Endothelial cell of umbilical vein (primary cell): ENCODE results near the gene CFAP46. TPM values are rescaled to one million over a fixed set of nuclear protein-coding genes. Genes with fewer than 3 reads are reported as not detected.

Experiments
- BruUV-seq: library from RNA; stranded (reverse); fragments of 400-500 nt; replicated peaks from 2 replicates; lab custom pipeline; 2021; lab: Mats Ljungman, UMichigan
- CTCF ChIA-PET: fragments of 300-600, 350-600 bp; sonication (Branson Sonifier 250); formaldehyde crosslinking; loops from one replicate; lab custom pipeline; 2021; ENCODE audit warnings: antibody characterized with exemption, inconsistent platforms; lab: Charles Lee
- POLR2A ChIA-PET: fragments of 300-600, 350-600 bp; sonication (Branson Sonifier 250); formaldehyde crosslinking; loops from one replicate; lab custom pipeline; 2021; ENCODE audit warnings: antibody characterized with exemption, inconsistent platforms; lab: Charles Lee
- DNase-seq: peaks from one replicate; pipeline ENCODE4 v3.0.0-alpha.2; 2011; ENCODE audit warnings: low read depth, low spot score
- FAIRE-seq: peaks from 2 replicates; lab custom pipeline; 2011; peaks lifted over from hg19 to GRCh38; lab: Jason Lieb, UNC
- H2AFZ ChIP-seq: 2 replicates; pipeline ENCODE4 v1.6.0; 2012; ENCODE audit warnings: low read depth, low read length, control low read depth, inconsistent platforms
- H3K27ac ChIP-seq: 2 replicates; pipeline ENCODE4 v1.5.1; 2011; ENCODE audit warnings: low read depth, mild to moderate bottlenecking, control low read depth, low read length, moderate library complexity; ENCODE audit not compliant: insufficient read depth
- H3K27me3 ChIP-seq, 2 experiments: 2 replicates each; pipeline versions ENCODE4 v1.6.0 to v1.6.1; 2011; ENCODE audit warnings: low read length in 2 of 2, mixed read lengths in 1 of 2; ENCODE audit not compliant: control insufficient read depth in 2 of 2, insufficient read depth in 2 of 2
- H3K36me3 ChIP-seq, 2 experiments: 2 replicates in 1 of 2; 3 replicates in 1 of 2; pipeline ENCODE4 v1.5.1; 2011; ENCODE audit warnings: low read length in 2 of 2, mild to moderate bottlenecking in 1 of 2, moderate library complexity in 1 of 2; ENCODE audit not compliant: control insufficient read depth in 2 of 2, insufficient read depth in 2 of 2; ENCODE audit errors: extremely low read depth in 1 of 2
- H3K4me1 ChIP-seq: 3 replicates; pipeline ENCODE4 v1.5.1; 2011; ENCODE audit warnings: mild to moderate bottlenecking, low read length; ENCODE audit not compliant: control insufficient read depth, insufficient read depth; ENCODE audit errors: extremely low read depth
- H3K4me2 ChIP-seq: 2 replicates; pipeline ENCODE4 v1.6.1; 2011; ENCODE audit warnings: low read length, control low read depth, mixed read lengths; ENCODE audit not compliant: insufficient read depth
- H3K4me3 ChIP-seq, 3 experiments: fragments of 200-600 bp in 1 of 3; sonication (generic), shearing (Covaris generic) in 1 of 3; replicated peaks in 1 of 3; 2 replicates each; pipeline ENCODE4 v1.5.1; 2011 to 2016; ENCODE audit warnings: control low read depth in 3 of 3, low read length in 3 of 3, mild to moderate bottlenecking in 2 of 3, inconsistent platforms in 1 of 3, low read depth in 1 of 3, moderate library complexity in 1 of 3; ENCODE audit not compliant: insufficient read depth in 1 of 3
- H3K79me2 ChIP-seq: 2 replicates; pipeline ENCODE4 v1.6.0; 2012; ENCODE audit warnings: low read length, inconsistent platforms; ENCODE audit not compliant: control insufficient read depth, insufficient read depth
- H3K9ac ChIP-seq: replicated peaks from 2 replicates; pipeline ENCODE3; 2011; ENCODE audit warnings: low read length, control low read depth; ENCODE audit not compliant: insufficient read depth; ENCODE audit errors: extremely low read depth
- H3K9me1 ChIP-seq: replicated peaks from 3 replicates; pipeline ENCODE4 v1.6.0; 2011; ENCODE audit warnings: mild to moderate bottlenecking, low read length; ENCODE audit not compliant: control insufficient read depth, insufficient read depth; ENCODE audit errors: extremely low read depth
- H3K9me3 ChIP-seq: replicated peaks from 2 replicates; pipeline ENCODE4 v1.5.1; 2012; ENCODE audit warnings: low read length, inconsistent platforms; ENCODE audit not compliant: control insufficient read depth, insufficient read depth
- H4K20me1 ChIP-seq: replicated peaks from 2 replicates; pipeline ENCODE3; 2011; ENCODE audit warnings: mild to moderate bottlenecking, low read length; ENCODE audit not compliant: control insufficient read depth, insufficient read depth; ENCODE audit errors: extremely low read depth
- EZH2 ChIP-seq: IDR thresholded peaks from 2 replicates; pipeline ENCODE4 v1.6.1; 2012; ENCODE audit warnings: borderline replicate concordance, low read depth, mild to moderate bottlenecking, moderate library complexity, low read length, inconsistent platforms; ENCODE audit not compliant: severe bottlenecking
- FOS ChIP-seq: IDR thresholded peaks from 2 replicates; pipeline ENCODE4 v1.6.1; 2011; ENCODE audit warnings: mild to moderate bottlenecking, low read length, moderate library complexity, borderline replicate concordance; ENCODE audit not compliant: insufficient read depth
- GATA2 ChIP-seq: IDR thresholded peaks from 2 replicates; pipeline ENCODE4 v1.7.0; 2011; ENCODE audit warnings: low read depth, mild to moderate bottlenecking, moderate library complexity, mixed read lengths, low read length; ENCODE audit not compliant: insufficient read length, insufficient read depth
- JUN ChIP-seq: IDR thresholded peaks from 2 replicates; pipeline ENCODE4 v1.6.1; 2011; ENCODE audit warnings: borderline replicate concordance, low read depth; ENCODE audit not compliant: insufficient read length, insufficient read depth
- MYC ChIP-seq: IDR thresholded peaks from one replicate; pipeline ENCODE4 v1.6.1; 2011; ENCODE audit warnings: mild to moderate bottlenecking, low read depth, low read length
- POLR2A ChIP-seq: IDR thresholded peaks from 2 replicates; pipeline ENCODE4 v1.6.1; 2012; ENCODE audit warnings: low read depth, mild to moderate bottlenecking, control low read depth, low read length
- POLR2AphosphoS5 ChIP-seq: IDR thresholded peaks from 2 replicates; pipeline ENCODE4 v1.6.1; 2012; ENCODE audit warnings: low read depth, mild to moderate bottlenecking, control low read depth, low read length, moderate library complexity; ENCODE audit not compliant: insufficient read depth
- dilution Hi-C: fragments of 300-500 bp; cut with MboI; formaldehyde crosslinking; loops from one replicate; pipeline ENCODE4 v1.15.0; 2019; ENCODE audit warnings: low sequenced_read_pairs; ENCODE audit not compliant: extremely low pct_ligation_motif_present
- intact Hi-C: fragments of 100-400 bp; cut with micrococcal nuclease; formaldehyde crosslinking; loops from one replicate; pipeline ENCODE4 v1.10.0; 2022
- polyA plus RNA-seq, 4 experiments: library from polyadenylated mRNA; depleted of rRNA in 3 of 4; stranded (reverse) in 3 of 4; unstranded in 1 of 4; fragments of >200 nt; gene quantifications; 2 replicates each; pipeline versions ENCODE4 v1.2.1 to v1.2.3, GENCODE V29; 2011 to 2012; ENCODE audit warnings: missing spikeins in 1 of 4
- total RNA-seq: library from RNA; stranded (reverse); gene quantifications from 2 replicates; pipeline ENCODE4 v1.2.3, GENCODE V29; 2021
- TF ChIP-seq, protein P1 (sequence below), 2 donors: IDR thresholded peaks; 1 replicate in 1 of 2; 2 replicates in 1 of 2; pipeline ENCODE4 v1.5.1; 2011; ENCODE audit warnings: low read length in 2 of 2, mild to moderate bottlenecking in 2 of 2, moderate library complexity in 2 of 2, control low read depth in 1 of 2, inconsistent platforms in 1 of 2, low read depth in 1 of 2; ENCODE audit not compliant: insufficient read depth in 1 of 2; ENCODE audit errors: extremely low read depth in 1 of 2
- TF ChIP-seq, protein P2 (sequence below): IDR thresholded peaks from 2 replicates; pipeline ENCODE4 v1.6.1; 2011; ENCODE audit not compliant: insufficient read depth, insufficient read length

Gene CFAP46
- total and polyA plus RNA-seq, 2 donors (not counting 3 experiments of a cell fraction or from before 2014, with no cell fraction given) = 0.75 to 0.98 TPM

DNA sequence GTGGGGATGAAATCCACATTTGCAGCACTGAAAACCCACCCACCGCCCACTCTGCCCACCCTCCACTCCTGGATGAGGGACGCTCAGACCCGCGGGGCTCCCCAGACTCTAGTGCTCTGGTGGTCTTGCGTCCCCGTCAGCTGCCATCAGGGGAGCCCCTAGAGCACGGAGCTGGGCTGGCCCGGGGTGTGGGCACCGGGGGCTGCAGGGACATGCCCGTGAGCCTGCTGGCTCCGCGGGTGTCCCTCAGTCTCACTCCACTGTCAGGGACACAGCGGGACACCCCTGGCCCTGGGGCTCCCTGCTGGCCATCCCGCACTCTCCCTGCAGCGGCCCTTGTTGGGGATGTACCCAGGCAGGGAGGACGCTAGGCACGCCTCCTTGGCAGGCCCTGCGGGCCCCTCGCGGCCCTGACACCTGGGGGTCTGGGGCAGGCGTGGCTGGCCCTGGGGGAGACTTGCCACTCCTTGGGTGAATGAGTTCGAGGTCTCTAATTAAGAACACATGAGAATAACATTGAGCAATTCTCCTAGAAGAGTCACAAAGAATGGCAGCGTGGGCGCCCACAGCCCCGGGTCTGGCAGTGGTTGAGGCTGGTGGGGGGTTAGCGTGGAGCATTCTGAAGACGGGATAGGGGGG, 64.2 kb downstream of the CFAP46 start:
- H3K27ac ChIP-seq = no peak overlapping the region
- dilution Hi-C loops (no loop called here), intact Hi-C loops (no loop called here)
- BruUV-seq = no TSS peak
- no peaks in the 10 kb centered on the region for H4K20me1 ChIP-seq
- H3K9ac ChIP-seq = no peak overlapping the region
- H3K9me1 ChIP-seq = no peaks in the 10 kb centered on the region
- H3K4me2 ChIP-seq = no peak overlapping the region
- H3K4me3 ChIP-seq = no peak overlapping the region
- H3K4me1 ChIP-seq = no peaks in the 10 kb centered on the region
- FAIRE-seq (no peak), DNase-seq (no peak)
- H3K79me2 ChIP-seq = no peaks in the 10 kb centered on the region
- H3K27me3 ChIP-seq = no peaks in the 10 kb centered on the region
- H3K36me3 ChIP-seq = no peaks in the 10 kb centered on the region
- CTCF ChIA-PET = no interaction called here
- H3K9me3 ChIP-seq = no peaks in the 10 kb centered on the region
- TF ChIP-seq, protein P1, sequence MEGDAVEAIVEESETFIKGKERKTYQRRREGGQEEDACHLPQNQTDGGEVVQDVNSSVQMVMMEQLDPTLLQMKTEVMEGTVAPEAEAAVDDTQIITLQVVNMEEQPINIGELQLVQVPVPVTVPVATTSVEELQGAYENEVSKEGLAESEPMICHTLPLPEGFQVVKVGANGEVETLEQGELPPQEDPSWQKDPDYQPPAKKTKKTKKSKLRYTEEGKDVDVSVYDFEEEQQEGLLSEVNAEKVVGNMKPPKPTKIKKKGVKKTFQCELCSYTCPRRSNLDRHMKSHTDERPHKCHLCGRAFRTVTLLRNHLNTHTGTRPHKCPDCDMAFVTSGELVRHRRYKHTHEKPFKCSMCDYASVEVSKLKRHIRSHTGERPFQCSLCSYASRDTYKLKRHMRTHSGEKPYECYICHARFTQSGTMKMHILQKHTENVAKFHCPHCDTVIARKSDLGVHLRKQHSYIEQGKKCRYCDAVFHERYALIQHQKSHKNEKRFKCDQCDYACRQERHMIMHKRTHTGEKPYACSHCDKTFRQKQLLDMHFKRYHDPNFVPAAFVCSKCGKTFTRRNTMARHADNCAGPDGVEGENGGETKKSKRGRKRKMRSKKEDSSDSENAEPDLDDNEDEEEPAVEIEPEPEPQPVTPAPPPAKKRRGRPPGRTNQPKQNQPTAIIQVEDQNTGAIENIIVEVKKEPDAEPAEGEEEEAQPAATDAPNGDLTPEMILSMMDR (IDR thresholded peaks at IDR 0.05; ENCODE audit: extremely low read depth in 1 of 2, insufficient read depth in 1 of 2, low read depth in 1 of 2, low read length in 2 of 2) = no peak
- TF ChIP-seq, protein P2, sequence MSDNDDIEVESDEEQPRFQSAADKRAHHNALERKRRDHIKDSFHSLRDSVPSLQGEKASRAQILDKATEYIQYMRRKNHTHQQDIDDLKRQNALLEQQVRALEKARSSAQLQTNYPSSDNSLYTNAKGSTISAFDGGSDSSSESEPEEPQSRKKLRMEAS = no peak
- TF ChIP-seq MYC (no peak), JUN (no peak), POLR2AphosphoS5 (no peak), GATA2 (no peak), FOS (no peak), POLR2A (no peak), EZH2 (no peak)
- no peak overlapping the region for H2AFZ ChIP-seq
- POLR2A ChIA-PET = no interaction called here
